ENCODE results near the gene FILIP1L. TPM values are rescaled to one million over a fixed set of nuclear protein-coding genes. Genes with fewer than 3 reads are reported as not detected.

FILIP1L gene
- total and polyA plus RNA-seq, 2 of the 4 experiments (the other 2 are of a cell fraction), result 11.5 to 19.9 TPM

DNA sequence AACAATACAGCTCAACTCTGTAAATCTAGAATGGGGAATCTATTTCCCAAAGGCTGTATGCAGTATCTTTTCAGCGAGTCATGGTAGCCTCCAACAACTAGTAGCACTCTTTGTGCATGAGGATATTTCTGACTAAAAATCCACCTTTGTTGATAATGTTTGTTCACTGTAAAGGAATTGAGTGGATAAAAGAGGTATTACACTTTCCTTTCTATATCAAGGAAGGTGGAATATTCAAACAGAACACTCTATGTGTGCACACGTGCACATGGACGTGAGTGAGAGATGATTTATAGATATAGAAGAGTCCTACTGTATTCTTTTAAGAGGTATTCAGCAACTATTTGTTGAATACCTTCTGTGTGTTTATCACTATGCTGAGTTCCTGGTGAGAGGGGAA, 228.4 kb downstream of the FILIP1L start:
- intact Hi-C loops (cut with micrococcal nuclease), result no loop called here
- Histone ChIP-seq H2AFZ (replicated peaks; ENCODE audit: low read length, poor library complexity) (no peak overlapping the region), H4K8ac (ENCODE audit: low read depth in 2 of 2, low read length in 2 of 2) (no peak overlapping the region), H3K4me1 (ENCODE audit: control insufficient read depth, insufficient read depth, low read length) (no peaks in the 10 kb centered on the region), H2AK9ac (replicated peaks; ENCODE audit: low read depth, low read length, poor library complexity) (no peak overlapping the region), H4K20me1 (ENCODE audit: insufficient read depth, low read length) (no peaks in the 10 kb centered on the region), H2BK5ac (ENCODE audit: low read depth, low read length, poor library complexity, severe bottlenecking) (no peak overlapping the region), H3K56ac (ENCODE audit: extremely low read depth, insufficient read depth, low read length) (no peak overlapping the region), H3K23ac (ENCODE audit: low read depth, low read length) (no peak overlapping the region), H3K4ac (ENCODE audit: low read depth, low read length) (no peak overlapping the region), H2BK15ac (ENCODE audit: low read depth, low read length) (no peak overlapping the region), H3K27me3 (ENCODE audit: control insufficient read depth, insufficient read depth, low read length) (no peaks in the 10 kb centered on the region), H3K9me1 (ENCODE audit: insufficient read depth, low read length) (no peaks in the 10 kb centered on the region), H2AK5ac (ENCODE audit: low read depth, low read length) (no peak overlapping the region), H2BK120ac (ENCODE audit: low read depth, low read length) (no peak overlapping the region), H3K4me2 (ENCODE audit: low read depth, low read length) (no peak overlapping the region), H3K36me3 (ENCODE audit: control insufficient read depth, insufficient read depth, low read length) (no peaks in the 10 kb centered on the region), H3K9me3 (ENCODE audit: control insufficient read depth, insufficient read depth, low read length) (no peaks in the 10 kb centered on the region), H3K4me3 (ENCODE audit: insufficient read depth, low read depth, low read length) (no peak overlapping the region), H2BK20ac (ENCODE audit: low read depth, low read length) (no peak overlapping the region), H3K79me1 (ENCODE audit: low read depth in 1 of 2, low read length in 2 of 2) (peaks cover 3 to 4% of the 10 kb centered on the region in 2 experiments; a peak in 2 of 4 replicates), H3K27ac (ENCODE audit: insufficient read depth, low read length) (no peak overlapping the region), H4K5ac (ENCODE audit: low read depth, low read length) (no peak overlapping the region), H3K14ac (replicated peaks; ENCODE audit: low read depth, low read length) (no peak overlapping the region), H4K91ac (ENCODE audit: insufficient read depth, low read depth, low read length) (no peak overlapping the region), H3K9ac (ENCODE audit: low read depth, low read length) (no peak overlapping the region), H3K18ac (ENCODE audit: low read depth, low read length) (no peak overlapping the region; the same call in 1 of the 2 replicates)
- dilution Hi-C loops (cut with HindIII; ENCODE audit: low sequenced_read_pairs, unreplicated experiment), result no loop called here
- no TSS peak for BruUV-seq (replicated peaks)
- ATAC-seq (ENCODE audit: low read depth), result no peak
- ChIA-PET POLR2A (ENCODE audit: unreplicated experiment) (no interaction called here), CTCF (no interaction called here)
- DNase-seq, result no peak
- TF ChIP-seq POLR2A (IDR thresholded peaks at IDR 0.05; ENCODE audit: low read depth, low read length) (no peak), CEBPB (IDR thresholded peaks at IDR 0.05; ENCODE audit: low read depth, low read length) (no peak), CTCF (conservative IDR thresholded peaks at IDR 0.05; ENCODE audit: low read depth, low read length) (no peak), RFX5 (IDR thresholded peaks at IDR 0.05; ENCODE audit: low read depth, low read length) (no peak), SMC3 (IDR thresholded peaks at IDR 0.05; ENCODE audit: low read depth, low read length) (no peak), MAFK (IDR thresholded peaks at IDR 0.05; ENCODE audit: low read depth, low read length) (no peak), RCOR1 (IDR thresholded peaks at IDR 0.05; ENCODE audit: insufficient replicate concordance, low read length) (no peak)
- no CpG with 5 or more reads among the region's 3 CpGs for WGBS, 2 experiments (ENCODE audit: extremely low coverage in 2 of 2, insufficient read length in 1 of 2)
- in situ Hi-C loops (cut with MboI; ENCODE audit: low sequenced_read_pairs), result no loop called here

Measured in IMR-90 (cell line).